RWPE1 (cell line): ENCODE data around the gene MAD2L1BP.
A peak's percentile ranks its signal among the peaks of the same experiment; 100 is the strongest.
"Not testable (repeated sequence)": the region's sequence is repeated elsewhere in the genome, so short reads cannot be mapped to it uniquely, and the experiment has no call there.

Source experiments
- CTCF ChIA-PET: fragments of 350-600 bp; sonication (Branson Sonifier 250); formaldehyde crosslinking; extraction: SDS; loops from one replicate; lab custom pipeline; 2021; lab: Yijun Ruan, JAX
- POLR2A ChIA-PET: fragments of 400-600 bp; formaldehyde crosslinking; extraction: SDS; loops from one replicate; lab custom pipeline; 2020; ENCODE audit warnings: antibody characterized with exemption; ENCODE audit not compliant: low non-redundant PET; lab: Yijun Ruan, JAX
- DNase-seq: peaks from one replicate; pipeline ENCODE4 v3.0.0; 2012; ENCODE audit warnings: low spot score
- H3K27ac ChIP-seq: fragments of 450-650 bp; 2 replicates; pipeline ENCODE4 v1.5.1; 2017
- CTCF ChIP-seq: fragments of 450-650 bp; conservative IDR thresholded peaks from 2 replicates; pipeline ENCODE4 v1.5.1; 2017; ENCODE audit warnings: low read depth, mild to moderate bottlenecking

Gene MAD2L1BP

DNA sequence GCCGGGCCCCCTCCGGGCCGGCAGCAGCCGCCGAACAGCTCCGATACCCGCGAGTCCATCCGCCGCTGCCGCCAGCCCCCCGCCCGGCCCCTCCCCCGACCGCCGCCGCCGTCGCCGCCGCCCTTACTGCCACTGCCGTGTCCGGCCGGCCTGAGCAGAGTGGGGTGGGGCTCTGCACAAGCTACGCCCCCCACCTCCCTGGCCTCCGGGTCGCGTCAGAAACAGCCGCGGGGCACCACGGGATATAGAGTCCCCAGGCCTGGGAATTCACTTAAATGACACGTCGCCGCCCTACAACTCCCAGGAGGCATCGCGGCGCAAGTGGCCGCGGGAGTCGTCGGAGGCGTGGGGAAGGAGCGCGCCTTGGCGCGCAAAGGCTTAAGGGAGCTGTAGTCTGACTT lies 6.5 kb upstream of the MAD2L1BP start, which contains the start of gene GTPBP2:
Gene GTPBP2, minus strand, starts transcription at position 161 of the 401 bp plus-strand sequence. Its CDS starts 102 bp downstream, at position 59.
- POLR2A ChIA-PET, result interaction anchor here (0.6 to 1.5 kb wide), 5 partner anchors 9 to 145 kb away, joined by 3 to 5 read pairs (median 3); no protein-coding TSS in a partner anchor
- CTCF ChIA-PET, result no interaction called here

DNA sequence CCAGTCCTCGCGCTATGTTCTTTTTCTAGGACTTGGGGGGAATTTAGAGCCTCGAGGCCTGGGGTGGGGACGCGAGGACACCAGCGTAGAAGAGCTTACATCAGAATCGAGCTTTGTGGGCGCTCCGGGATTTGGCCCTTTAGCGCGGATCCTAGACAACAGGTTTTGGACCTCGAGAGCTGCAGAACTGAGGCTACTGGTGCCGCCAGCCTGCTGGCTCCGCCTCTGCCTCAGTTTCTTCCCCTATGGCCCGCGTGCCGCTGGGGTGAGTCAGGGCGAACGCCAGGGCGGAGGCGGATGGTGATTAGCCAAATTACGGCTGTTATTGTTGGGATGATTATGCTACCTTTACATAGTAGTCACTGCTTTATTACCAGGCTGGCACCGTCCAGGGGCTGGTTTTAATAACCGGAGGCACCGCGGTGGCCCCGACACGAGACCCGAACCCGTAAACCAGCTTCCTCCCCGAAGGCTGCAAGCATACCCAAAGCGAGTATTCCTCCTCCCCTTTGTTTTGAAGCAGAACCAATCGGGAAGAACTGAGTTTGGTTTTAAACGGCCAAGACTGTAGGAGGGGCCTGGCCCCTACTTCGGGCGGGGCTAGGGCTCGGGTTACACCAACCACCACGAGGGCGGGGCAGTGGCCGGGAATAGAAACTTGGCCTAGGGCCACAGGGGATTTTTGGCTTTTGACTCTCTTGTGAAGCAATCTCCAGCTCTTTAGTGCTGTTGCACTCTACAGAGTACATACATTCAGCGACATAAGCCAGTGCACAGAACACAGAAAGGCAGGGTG lies 5.9 kb upstream of the MAD2L1BP start:
- peak overlapping the region; percentile 99 for H3K27ac ChIP-seq
- TF ChIP-seq CTCF, result no peak
- POLR2A ChIA-PET, result interaction anchor here (0.6 to 1.5 kb wide), 5 partner anchors 9 to 145 kb away, joined by 3 to 5 read pairs (median 3); no protein-coding TSS in a partner anchor
- DNase-seq, result peak; percentile 99
- CTCF ChIA-PET, result interaction anchor here (1.0 kb wide), 1 partner anchor 143 kb away, joined by 3 read pairs; no protein-coding TSS in a partner anchor

More for the DNA sequence above, 6.5 kb upstream of the MAD2L1BP start, which contains the start of gene GTPBP2:
- TF ChIP-seq CTCF, result no peak
- H3K27ac ChIP-seq, result peak within 1 kb of the TSS; percentile 99
- peak; percentile 97 for DNase-seq

DNA sequence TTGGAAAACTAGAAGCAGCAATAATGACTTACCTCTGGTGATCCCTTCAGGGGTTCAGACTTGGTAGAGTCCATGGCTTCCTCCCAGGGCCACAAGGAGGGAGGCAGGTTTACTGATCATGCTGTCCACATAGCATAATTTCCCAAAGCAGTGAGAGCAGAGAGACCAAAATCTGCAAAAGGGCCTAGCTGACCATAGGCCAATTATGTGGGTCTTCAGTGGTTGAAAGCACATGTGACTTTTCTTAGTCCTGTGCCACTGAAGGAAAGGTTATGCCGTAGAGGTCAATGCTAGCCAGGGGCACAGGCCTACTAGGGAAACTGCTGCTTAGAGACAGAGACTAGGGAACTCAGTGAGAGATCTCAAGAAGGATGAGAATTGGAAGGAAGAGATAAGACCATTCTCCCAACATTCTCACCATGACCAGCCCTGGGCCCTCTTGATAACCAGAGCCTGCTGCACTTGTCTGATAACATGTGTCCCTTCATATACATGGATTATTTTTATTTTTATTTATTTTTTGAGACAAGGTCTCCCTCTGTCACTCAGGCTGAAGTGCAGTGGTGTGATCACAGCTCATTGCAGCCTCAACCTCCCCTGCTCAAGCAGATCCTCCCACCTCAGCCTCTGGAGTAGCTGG lies 4.5 kb upstream of the MAD2L1BP start:
- TF ChIP-seq CTCF, result no peak
- peak overlapping the region; percentile 99 for H3K27ac ChIP-seq
- POLR2A ChIA-PET, result interaction anchor here (0.6 kb wide), 1 partner anchor 616 kb away, joined by 4 read pairs; no protein-coding TSS in a partner anchor
- DNase-seq, result no peak
- CTCF ChIA-PET, result interaction anchor here (0.6 to 0.7 kb wide), 2 partner anchors 444 to 610 kb away, joined by 3 to 4 read pairs; no protein-coding TSS in a partner anchor

DNA sequence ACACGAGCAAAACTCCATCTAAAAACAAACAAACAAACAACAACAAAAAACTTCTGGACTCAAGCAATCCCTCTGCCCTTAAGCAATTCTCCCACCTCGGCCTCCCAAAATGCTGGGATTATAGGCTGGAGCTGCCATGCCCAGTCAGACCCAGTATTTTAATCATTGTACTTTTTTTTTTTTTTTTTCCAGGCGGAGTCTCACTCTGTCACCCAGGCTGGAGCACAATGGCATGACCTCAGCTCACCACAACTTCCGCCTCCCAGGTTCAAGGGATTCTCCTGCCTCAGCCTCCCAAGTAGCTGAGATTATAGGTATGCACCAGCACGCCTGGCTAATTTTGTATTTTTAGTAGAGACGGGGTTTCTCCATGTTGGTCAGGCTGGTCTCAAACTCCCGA lies 2.6 kb upstream of the MAD2L1BP start:
- POLR2A ChIA-PET, result interaction anchor here (0.7 kb wide), 1 partner anchor 92 kb away, joined by 6 read pairs; no protein-coding TSS in a partner anchor
- H3K27ac ChIP-seq, CTCF ChIA-PET, DNase-seq: not testable (repeated sequence)

- POLR2A ChIA-PET, result no interaction called here
- TF ChIP-seq CTCF, result no peak
- CTCF ChIA-PET, result no interaction called here
- H3K27ac ChIP-seq, result peak overlapping the region; percentile 80
- no peak for DNase-seq
Observed at GRCh38 chr6:43634702-43635303, 837 bp upstream of the MAD2L1BP start.

- POLR2A ChIA-PET, result interaction anchor here (0.6 to 1.2 kb wide), 2 partner anchors 9 to 88 kb away, joined by 3 to 4 read pairs; no protein-coding TSS in a partner anchor
- no peak for TF ChIP-seq CTCF
- H3K27ac ChIP-seq, result peak overlapping the region; percentile 80
- CTCF ChIA-PET, result interaction anchor here (0.7 to 1.3 kb wide), 3 partner anchors 31 to 138 kb away, joined by 3 to 5 read pairs (median 3); no protein-coding TSS in a partner anchor
- no peak for DNase-seq
Observed at GRCh38 chr6:43636308-43636659, 644 bp downstream of the MAD2L1BP start.
